Lower leg skin (tissue), 3 donors: Measurements from ENCODE around the gene TPSG1.

Experiments
- POLR2A ChIP-seq, 2 donors: fragments of 450-650 bp; IDR thresholded peaks; one replicate each; pipeline ENCODE4 v1.6.1; 2016 to 2017; ENCODE audit warnings: antibody characterized with exemption in 2 of 2, mild to moderate bottlenecking in 1 of 2, moderate library complexity in 1 of 2
- TF ChIP-seq, protein P1 (sequence below), 3 donors: fragments of 450-650 bp; IDR thresholded peaks; one replicate each; pipeline ENCODE4 v1.5.1; 2016; ENCODE audit warnings: antibody characterized with exemption in 3 of 3, mild to moderate bottlenecking in 3 of 3, moderate library complexity in 2 of 3

GRCh38 chr16:1273816-1274215 lies 48.7 kb upstream of the TPSG1 start:
- TF ChIP-seq, protein P1, sequence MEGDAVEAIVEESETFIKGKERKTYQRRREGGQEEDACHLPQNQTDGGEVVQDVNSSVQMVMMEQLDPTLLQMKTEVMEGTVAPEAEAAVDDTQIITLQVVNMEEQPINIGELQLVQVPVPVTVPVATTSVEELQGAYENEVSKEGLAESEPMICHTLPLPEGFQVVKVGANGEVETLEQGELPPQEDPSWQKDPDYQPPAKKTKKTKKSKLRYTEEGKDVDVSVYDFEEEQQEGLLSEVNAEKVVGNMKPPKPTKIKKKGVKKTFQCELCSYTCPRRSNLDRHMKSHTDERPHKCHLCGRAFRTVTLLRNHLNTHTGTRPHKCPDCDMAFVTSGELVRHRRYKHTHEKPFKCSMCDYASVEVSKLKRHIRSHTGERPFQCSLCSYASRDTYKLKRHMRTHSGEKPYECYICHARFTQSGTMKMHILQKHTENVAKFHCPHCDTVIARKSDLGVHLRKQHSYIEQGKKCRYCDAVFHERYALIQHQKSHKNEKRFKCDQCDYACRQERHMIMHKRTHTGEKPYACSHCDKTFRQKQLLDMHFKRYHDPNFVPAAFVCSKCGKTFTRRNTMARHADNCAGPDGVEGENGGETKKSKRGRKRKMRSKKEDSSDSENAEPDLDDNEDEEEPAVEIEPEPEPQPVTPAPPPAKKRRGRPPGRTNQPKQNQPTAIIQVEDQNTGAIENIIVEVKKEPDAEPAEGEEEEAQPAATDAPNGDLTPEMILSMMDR (IDR thresholded peaks at IDR 0.05) = no peak
- no peak for TF ChIP-seq POLR2A (IDR thresholded peaks at IDR 0.05)
